ENCODE data around the gene HHIPL1.

GRCh38 chr14:99644035-99644587 lies 818 bp upstream of the HHIPL1 start:
- TF ChIP-seq CTCF (IDR thresholded peaks at IDR 0.05; ENCODE audit: control extremely low read depth in 1 of 3, insufficient read depth in 1 of 3, low read depth in 1 of 3, low read length in 3 of 3) (no peak), TAF7 (optimal IDR thresholded peaks at IDR 0.05; ENCODE audit: borderline replicate concordance, low read depth, low read length) (no peak), JUND (IDR thresholded peaks at IDR 0.05; ENCODE audit: low read length) (no peak), POLR2AphosphoS5 (IDR thresholded peaks at IDR 0.05; ENCODE audit: low read depth, low read length) (no peak), MAFK (IDR thresholded peaks at IDR 0.05; ENCODE audit: low read depth, low read length) (no peak), HDAC6 (IDR thresholded peaks at IDR 0.05; ENCODE audit: low read depth, low read length) (no peak)

All from H1 (cell line).